Neural progenitor cell (in vitro differentiated cells): Measurements from ENCODE around the gene FAAP100. TPM values are rescaled to one million over a fixed set of nuclear protein-coding genes. Genes with fewer than 3 reads are reported as not detected.

Source experiments
- DNase-seq: peaks from one replicate; pipeline ENCODE4 v3.0.0-alpha.2; 2016; ENCODE audit warnings: low spot score
- H2AFZ ChIP-seq: fragments of 200-600 bp; sonication (generic); replicated peaks from 2 replicates; pipeline ENCODE4 v1.6.1; 2016; ENCODE audit warnings: antibody characterized with exemption
- H3F3A ChIP-seq: fragments of 200-600 bp; sonication (generic); 2 replicates; pipeline ENCODE4 v1.6.1; 2016; ENCODE audit warnings: antibody characterized with exemption, low read depth
- H3K27ac ChIP-seq: fragments of 200-600 bp; sonication (generic); 2 replicates; pipeline ENCODE4 v1.5.1; 2016; ENCODE audit warnings: mild to moderate bottlenecking
- H3K27me3 ChIP-seq: fragments of 200-600 bp; sonication (generic); 2 replicates; pipeline ENCODE4 v1.6.1; 2016; ENCODE audit warnings: mild to moderate bottlenecking, moderate library complexity
- H3K36me3 ChIP-seq: fragments of 200-600 bp; sonication (generic); 2 replicates; pipeline ENCODE4 v1.5.1; 2016
- H3K4me1 ChIP-seq: fragments of 200-600 bp; sonication (generic); 2 replicates; pipeline ENCODE4 v1.6.1; 2016; ENCODE audit warnings: mixed run types
- H3K4me2 ChIP-seq: fragments of 200-600 bp; sonication (generic); 2 replicates; pipeline ENCODE4 v1.6.1; 2016
- H3K4me3 ChIP-seq: fragments of 200-600 bp; sonication (generic); 2 replicates; pipeline ENCODE4 v1.5.1; 2016
- H3K79me2 ChIP-seq: fragments of 200-600 bp; sonication (generic); 2 replicates; pipeline ENCODE4 v1.6.1; 2016; ENCODE audit warnings: low read depth
- H3K9ac ChIP-seq: fragments of 200-600 bp; sonication (generic); 2 replicates; pipeline ENCODE4 v1.6.1; 2016
- H3K9me3 ChIP-seq: fragments of 200-600 bp; sonication (generic); 2 replicates; pipeline ENCODE4 v1.5.1; 2016; ENCODE audit warnings: low read depth
- H4K20me1 ChIP-seq: fragments of 200-600 bp; sonication (generic); 2 replicates; pipeline ENCODE4 v1.6.1; 2016; ENCODE audit warnings: low read depth
- H3K27ac Mint-ChIP-seq: 3 replicates; pipeline ENCODE4 v1.8.0; 2021; ENCODE audit warnings: mixed read lengths
- H3K27me3 Mint-ChIP-seq: 2 replicates; pipeline ENCODE4 v1.8.0; 2022; ENCODE audit warnings: low read depth, mild to moderate bottlenecking, inconsistent platforms, moderate library complexity, mixed read lengths; ENCODE audit not compliant: insufficient read depth
- H3K36me3 Mint-ChIP-seq: 3 replicates; pipeline ENCODE4 v1.8.0; 2021; ENCODE audit warnings: mixed read lengths
- H3K4me1 Mint-ChIP-seq: 3 replicates; pipeline ENCODE4 v1.8.0; 2021; ENCODE audit warnings: mixed read lengths
- H3K4me3 Mint-ChIP-seq: 3 replicates; pipeline ENCODE4 v1.8.0; 2021; ENCODE audit warnings: mild to moderate bottlenecking, moderate library complexity, mixed read lengths
- H3K9me3 Mint-ChIP-seq: 3 replicates; pipeline ENCODE4 v1.8.0; 2020; ENCODE audit warnings: mixed read lengths
- CTCF ChIP-seq: fragments of 200-600 bp; sonication (generic); IDR thresholded peaks from 2 replicates; pipeline ENCODE4 v1.5.1; 2017; ENCODE audit warnings: antibody characterized with exemption, mild to moderate bottlenecking
- EZH2 ChIP-seq: fragments of 200-600 bp; sonication (generic); IDR thresholded peaks from 2 replicates; pipeline ENCODE4 v1.6.1; 2017; ENCODE audit warnings: antibody characterized with exemption, mild to moderate bottlenecking, moderate library complexity
- EZH2phosphoT487 ChIP-seq: fragments of 200-600 bp; sonication (generic); IDR thresholded peaks from 2 replicates; pipeline ENCODE4 v1.6.1; 2017; ENCODE audit warnings: antibody characterized with exemption
- total RNA-seq: library from RNA; depleted of rRNA; stranded (reverse); fragments of >200 nt; gene quantifications from 2 replicates; pipeline ENCODE4 v1.2.3, GENCODE V29; 2015; ENCODE audit warnings: low replicate concordance

The FAAP100 gene
- total RNA-seq, 1 donor from 2014 or later: 9.7 TPM

GRCh38 chr17:81572563-81573168, 20.5 kb upstream of the FAAP100 start:
- no peaks in the 10 kb centered on the region for H3K9me3 ChIP-seq
- H3F3A ChIP-seq: no peaks in the 10 kb centered on the region
- H3K4me3 ChIP-seq: no peak overlapping the region
- H3K9me3 Mint-ChIP-seq: no peaks in the 10 kb centered on the region
- no peak overlapping the region for H3K27ac ChIP-seq
- H3K27ac Mint-ChIP-seq: no peak overlapping the region
- no peak overlapping the region for H3K4me2 ChIP-seq
- H3K27me3 ChIP-seq: no peaks in the 10 kb centered on the region
- peaks cover 17% of the 10 kb centered on the region for H3K36me3 Mint-ChIP-seq
- H3K4me3 Mint-ChIP-seq: peak overlapping the region; percentile 30
- no peak overlapping the region for H2AFZ ChIP-seq
- H3K4me1 Mint-ChIP-seq: no peaks in the 10 kb centered on the region
- H4K20me1 ChIP-seq: peaks cover 4% of the 10 kb centered on the region
- DNase-seq: no peak
- no peaks in the 10 kb centered on the region for H3K79me2 ChIP-seq
- peaks cover 5% of the 10 kb centered on the region for H3K36me3 ChIP-seq
- TF ChIP-seq EZH2phosphoT487 (no peak), EZH2 (no peak), CTCF (no peak)
- H3K4me1 ChIP-seq: no peaks in the 10 kb centered on the region
- no peak overlapping the region for H3K9ac ChIP-seq
- H3K27me3 Mint-ChIP-seq: no peaks in the 10 kb centered on the region

DNA sequence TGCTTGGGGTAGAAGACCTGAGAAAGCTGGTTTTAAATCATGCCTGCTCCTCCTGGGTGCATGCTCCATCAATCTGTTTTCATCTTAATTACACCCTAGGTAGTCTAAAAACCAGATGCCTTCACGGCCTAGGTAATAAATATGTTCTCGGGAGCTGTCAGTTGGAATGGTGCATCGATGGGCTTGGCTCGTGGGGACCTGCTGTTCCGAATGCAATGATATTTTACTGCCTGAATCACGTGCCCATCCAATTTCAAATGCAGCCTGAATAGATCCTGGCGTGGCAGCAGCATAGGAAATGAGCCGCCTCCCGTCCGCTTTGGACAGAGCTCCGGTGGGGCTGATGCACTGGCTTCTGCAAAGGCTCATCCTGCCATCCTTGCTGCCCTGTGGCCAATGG, 18.8 kb upstream of the FAAP100 start:
- Histone ChIP-seq H3K36me3 (peaks cover under 1% of the 10 kb centered on the region), H3K9me3 (no peaks in the 10 kb centered on the region), H3K4me1 (no peaks in the 10 kb centered on the region), H3K27me3 (no peaks in the 10 kb centered on the region), H2AFZ (no peak overlapping the region), H3K4me3 (no peak overlapping the region), H3K79me2 (no peaks in the 10 kb centered on the region), H3K27ac (no peak overlapping the region), H3K9ac (no peak overlapping the region), H4K20me1 (peaks cover 4% of the 10 kb centered on the region), H3K4me2 (no peak overlapping the region), H3F3A (no peaks in the 10 kb centered on the region)
- no peak for DNase-seq
- Mint-ChIP-seq H3K36me3 (peaks cover 14% of the 10 kb centered on the region), H3K27ac (no peak overlapping the region), H3K9me3 (no peaks in the 10 kb centered on the region), H3K4me3 (no peak overlapping the region), H3K27me3 (no peaks in the 10 kb centered on the region), H3K4me1 (no peaks in the 10 kb centered on the region)
- TF ChIP-seq EZH2phosphoT487 (no peak), CTCF (no peak), EZH2 (no peak)

DNA sequence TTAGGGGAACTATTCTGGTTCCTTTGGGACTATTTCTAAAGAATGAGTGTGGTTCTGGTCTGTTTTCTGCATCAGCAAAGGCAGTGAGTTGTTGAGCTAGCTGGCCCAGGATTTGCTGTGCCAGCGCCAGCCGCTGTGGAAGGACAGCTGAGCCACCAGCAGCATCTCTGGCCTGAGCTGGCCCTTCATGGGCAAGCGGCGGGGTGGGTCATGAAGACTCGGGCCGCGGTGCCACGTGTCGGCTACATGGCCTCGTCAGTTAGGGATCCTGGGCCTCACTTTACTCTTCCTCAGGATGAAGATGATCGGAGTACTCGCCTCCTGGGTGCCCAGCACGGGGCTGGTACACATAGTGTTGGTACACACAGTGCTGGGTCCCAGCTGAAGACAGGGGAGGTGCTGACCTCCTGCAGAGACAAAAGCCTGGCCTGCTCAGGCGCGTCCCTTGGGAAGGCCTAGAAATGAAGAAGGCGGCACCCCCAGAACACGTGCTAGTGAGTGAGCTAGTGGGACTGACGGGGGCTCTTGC, 17.9 kb upstream of the FAAP100 start:
- Mint-ChIP-seq H3K4me1 (no peaks in the 10 kb centered on the region), H3K27me3 (no peaks in the 10 kb centered on the region), H3K27ac (no peak overlapping the region), H3K4me3 (no peak overlapping the region), H3K9me3 (no peaks in the 10 kb centered on the region), H3K36me3 (peaks cover 20% of the 10 kb centered on the region)
- Histone ChIP-seq H2AFZ (no peak overlapping the region), H3K4me3 (no peak overlapping the region), H3K79me2 (no peaks in the 10 kb centered on the region), H3K9me3 (no peaks in the 10 kb centered on the region), H3K4me1 (no peaks in the 10 kb centered on the region), H3F3A (no peaks in the 10 kb centered on the region), H3K4me2 (no peak overlapping the region), H4K20me1 (peaks cover 4% of the 10 kb centered on the region), H3K9ac (no peak overlapping the region), H3K36me3 (no peaks in the 10 kb centered on the region), H3K27me3 (no peaks in the 10 kb centered on the region), H3K27ac (no peak overlapping the region)
- no peak for TF ChIP-seq CTCF
- TF ChIP-seq EZH2phosphoT487: no peak
- no peak for TF ChIP-seq EZH2
- DNase-seq: no peak
